Keratinocyte (primary cell): ENCODE data around the gene PIK3CB. TPM values are rescaled to one million over a fixed set of nuclear protein-coding genes. Genes with fewer than 3 reads are reported as not detected.

ENCODE experiments used
- DNase-seq: peaks from one replicate; pipeline ENCODE4 v3.0.0-alpha.2; 2011; ENCODE audit warnings: low read depth, missing footprints, low spot score
- FAIRE-seq: peaks from 2 replicates; lab custom pipeline; 2011; peaks lifted over from hg19 to GRCh38; lab: Jason Lieb, UNC
- H2AFZ ChIP-seq: 2 replicates; pipeline ENCODE4 v1.6.0; 2012; ENCODE audit warnings: low read length, control low read depth, inconsistent platforms; ENCODE audit not compliant: control insufficient read depth
- H3K27ac ChIP-seq: 2 replicates; pipeline ENCODE4 v1.5.1; 2011; ENCODE audit warnings: low read length; ENCODE audit not compliant: control insufficient read depth, insufficient read depth
- H3K27me3 ChIP-seq: 3 replicates; pipeline ENCODE4 v1.6.0; 2011; ENCODE audit warnings: low read length; ENCODE audit not compliant: control insufficient read depth, insufficient read depth; ENCODE audit errors: extremely low read depth
- H3K36me3 ChIP-seq, 2 experiments: 2 replicates in 1 of 2; 3 replicates in 1 of 2; pipeline ENCODE4 v1.5.1; 2011; ENCODE audit warnings: low read length in 2 of 2, mild to moderate bottlenecking in 1 of 2; ENCODE audit not compliant: control insufficient read depth in 2 of 2, insufficient read depth in 2 of 2; ENCODE audit errors: extremely low read depth in 1 of 2
- H3K4me1 ChIP-seq: 3 replicates; pipeline ENCODE4 v1.5.1; 2011; ENCODE audit warnings: low read length; ENCODE audit not compliant: control insufficient read depth, insufficient read depth; ENCODE audit errors: extremely low read depth
- H3K4me2 ChIP-seq: 3 replicates; pipeline ENCODE4 v1.6.0; 2011; ENCODE audit warnings: low read depth, low read length; ENCODE audit not compliant: control insufficient read depth, insufficient read depth; ENCODE audit errors: extremely low read depth
- H3K4me3 ChIP-seq, 3 experiments: fragments of 200-600 bp in 1 of 3; sonication (generic) in 1 of 3; 2 replicates in 2 of 3; 3 replicates in 1 of 3; pipeline ENCODE4 v1.5.1; 2011 to 2016; ENCODE audit warnings: low read length in 3 of 3, mild to moderate bottlenecking in 3 of 3, control low read depth in 2 of 3, inconsistent platforms in 1 of 3, low read depth in 1 of 3, mixed read lengths in 1 of 3, mixed run types in 1 of 3, moderate library complexity in 1 of 3; ENCODE audit not compliant: control insufficient read depth in 2 of 3, insufficient read depth in 2 of 3; ENCODE audit errors: extremely low read depth in 1 of 3
- H3K79me2 ChIP-seq: 2 replicates; pipeline ENCODE4 v1.6.0; 2012; ENCODE audit warnings: low read length; ENCODE audit not compliant: control insufficient read depth, insufficient read depth
- H3K9ac ChIP-seq: 3 replicates; pipeline ENCODE4 v1.6.0; 2011; ENCODE audit warnings: low read length; ENCODE audit not compliant: control insufficient read depth, insufficient read depth; ENCODE audit errors: extremely low read depth
- H3K9me1 ChIP-seq: 3 replicates; pipeline ENCODE4 v1.6.0; 2011; ENCODE audit warnings: low read length; ENCODE audit not compliant: control insufficient read depth, insufficient read depth; ENCODE audit errors: extremely low read depth
- H3K9me3 ChIP-seq: 2 replicates; pipeline ENCODE4 v1.5.1; 2012; ENCODE audit warnings: low read depth, low read length; ENCODE audit not compliant: control insufficient read depth
- H4K20me1 ChIP-seq: 3 replicates; pipeline ENCODE4 v1.6.0; 2011; ENCODE audit warnings: low read length; ENCODE audit not compliant: control insufficient read depth, insufficient read depth; ENCODE audit errors: extremely low read depth
- EZH2 ChIP-seq: IDR thresholded peaks from one replicate; pipeline ENCODE4 v1.6.1; 2012; ENCODE audit warnings: inconsistent platforms, mild to moderate bottlenecking, low read length, moderate library complexity
- dilution Hi-C: fragments of 300-500 bp; cut with MboI; formaldehyde crosslinking; loops from one replicate; pipeline ENCODE4 v1.7.0; 2020; ENCODE audit warnings: low sequenced_read_pairs; ENCODE audit not compliant: extremely low pct_ligation_motif_present
- polyA plus RNA-seq, 5 experiments: library from polyadenylated mRNA; depleted of rRNA in 3 of 5; stranded (reverse) in 3 of 5; stranded (forward) in 1 of 5; unstranded in 1 of 5; fragments of >200 nt; gene quantifications; 1 replicate in 1 of 5; 2 replicates in 3 of 5; 3 replicates in 1 of 5; pipeline versions ENCODE4 v1.2.1 to v1.2.3, GENCODE V29; 2011 to 2012; ENCODE audit warnings: missing spikeins in 2 of 5, low read depth in 1 of 5, low replicate concordance in 1 of 5
- TF ChIP-seq, protein P1 (sequence below), 3 experiments: IDR thresholded peaks in 1 of 3; conservative IDR thresholded peaks in 1 of 3; optimal IDR thresholded peaks in 1 of 3; 2 replicates in 2 of 3; 3 replicates in 1 of 3; pipeline versions ENCODE3 to v1.5.1; 2011; ENCODE audit warnings: low read length in 3 of 3, mild to moderate bottlenecking in 3 of 3, moderate library complexity in 2 of 3, control low read depth in 1 of 3, inconsistent platforms in 1 of 3; ENCODE audit not compliant: insufficient read depth in 2 of 3; ENCODE audit errors: extremely low read depth in 1 of 3

Gene PIK3CB
- polyA plus RNA-seq, 1 donor (not counting 4 experiments of a cell fraction or from before 2014, with no cell fraction given) = 19.9 TPM

DNA sequence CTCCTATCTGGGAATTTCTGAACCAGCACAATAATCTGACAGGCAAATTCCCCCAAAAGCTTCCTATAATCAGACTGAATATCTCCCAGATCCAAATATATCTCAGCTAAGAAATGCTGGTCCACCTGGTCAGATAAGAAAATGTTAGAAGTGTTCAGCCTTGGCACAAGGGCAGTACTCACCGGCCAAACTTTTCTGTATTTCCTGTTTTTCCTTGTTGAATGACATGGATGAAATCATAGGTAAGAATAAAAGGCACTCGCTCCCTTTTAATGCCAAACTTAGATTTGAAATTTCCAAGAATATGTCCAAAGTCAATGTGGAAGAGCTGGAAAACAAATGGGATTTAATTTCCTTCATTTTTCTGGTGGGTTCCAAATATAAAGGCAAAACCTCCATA, 177.2 kb downstream of the PIK3CB start:
- peaks cover 5 to 6% of the 10 kb centered on the region in 2 experiments for H3K36me3 ChIP-seq
- no peaks in the 10 kb centered on the region for H3K9me3 ChIP-seq

DNA sequence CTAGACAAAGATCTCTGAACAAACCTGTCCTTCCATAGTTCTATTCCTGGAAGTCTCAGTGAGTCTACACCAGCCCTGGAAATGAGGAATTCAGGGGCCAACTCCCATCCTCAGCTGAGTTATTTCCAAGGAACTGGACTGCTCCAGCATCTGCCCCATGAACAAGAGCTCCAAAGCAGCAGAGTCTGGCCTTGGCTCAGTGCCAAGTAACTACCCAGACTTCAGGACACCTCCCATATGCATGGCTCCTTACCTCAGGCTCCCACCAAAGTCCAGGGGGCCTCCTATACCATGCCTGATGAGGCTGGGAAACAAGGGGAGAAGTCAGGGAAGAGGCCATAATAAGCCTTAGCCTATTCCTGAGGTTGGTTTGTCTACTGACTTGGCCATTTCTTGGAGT, 181.2 kb downstream of the PIK3CB start:
- Histone ChIP-seq H3K36me3 (peaks cover 5 to 14% of the 10 kb centered on the region in 2 experiments), H3K9me3 (no peaks in the 10 kb centered on the region), H3K4me3 (no peak overlapping the region), H3K27me3 (no peaks in the 10 kb centered on the region), H4K20me1 (no peaks in the 10 kb centered on the region), H3K4me1 (no peaks in the 10 kb centered on the region), H3K27ac (no peak overlapping the region), H3K9ac (no peak overlapping the region), H2AFZ (no peak overlapping the region), H3K9me1 (no peaks in the 10 kb centered on the region), H3K4me2 (no peak overlapping the region), H3K79me2 (no peaks in the 10 kb centered on the region)
- no peak for DNase-seq
- TF ChIP-seq, protein P1, sequence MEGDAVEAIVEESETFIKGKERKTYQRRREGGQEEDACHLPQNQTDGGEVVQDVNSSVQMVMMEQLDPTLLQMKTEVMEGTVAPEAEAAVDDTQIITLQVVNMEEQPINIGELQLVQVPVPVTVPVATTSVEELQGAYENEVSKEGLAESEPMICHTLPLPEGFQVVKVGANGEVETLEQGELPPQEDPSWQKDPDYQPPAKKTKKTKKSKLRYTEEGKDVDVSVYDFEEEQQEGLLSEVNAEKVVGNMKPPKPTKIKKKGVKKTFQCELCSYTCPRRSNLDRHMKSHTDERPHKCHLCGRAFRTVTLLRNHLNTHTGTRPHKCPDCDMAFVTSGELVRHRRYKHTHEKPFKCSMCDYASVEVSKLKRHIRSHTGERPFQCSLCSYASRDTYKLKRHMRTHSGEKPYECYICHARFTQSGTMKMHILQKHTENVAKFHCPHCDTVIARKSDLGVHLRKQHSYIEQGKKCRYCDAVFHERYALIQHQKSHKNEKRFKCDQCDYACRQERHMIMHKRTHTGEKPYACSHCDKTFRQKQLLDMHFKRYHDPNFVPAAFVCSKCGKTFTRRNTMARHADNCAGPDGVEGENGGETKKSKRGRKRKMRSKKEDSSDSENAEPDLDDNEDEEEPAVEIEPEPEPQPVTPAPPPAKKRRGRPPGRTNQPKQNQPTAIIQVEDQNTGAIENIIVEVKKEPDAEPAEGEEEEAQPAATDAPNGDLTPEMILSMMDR (optimal IDR thresholded peaks at IDR 0.05 in 1 of 3, IDR thresholded peaks at IDR 0.05 in 1 of 3, conservative IDR thresholded peaks at IDR 0.05 in 1 of 3; ENCODE audit: extremely low read depth in 1 of 3, insufficient read depth in 2 of 3, low read length in 3 of 3) = no peak
- no peak for TF ChIP-seq EZH2
- dilution Hi-C loops = no loop called here
- FAIRE-seq = no peak

More for the DNA sequence above, 177.2 kb downstream of the PIK3CB start:
- no peaks in the 10 kb centered on the region for H3K9me1 ChIP-seq
- no peak overlapping the region for H3K9ac ChIP-seq
- H3K4me2 ChIP-seq = no peak overlapping the region
- no peaks in the 10 kb centered on the region for H4K20me1 ChIP-seq
- no peak overlapping the region for H3K4me3 ChIP-seq
- TF ChIP-seq, protein P1 (optimal IDR thresholded peaks at IDR 0.05 in 1 of 3, IDR thresholded peaks at IDR 0.05 in 1 of 3, conservative IDR thresholded peaks at IDR 0.05 in 1 of 3; ENCODE audit: extremely low read depth in 1 of 3, insufficient read depth in 2 of 3, low read length in 3 of 3) = no peak
- TF ChIP-seq EZH2 = no peak
- H3K27me3 ChIP-seq = no peaks in the 10 kb centered on the region
- no peak overlapping the region for H3K27ac ChIP-seq
- FAIRE-seq (no peak), DNase-seq (no peak)
- no peaks in the 10 kb centered on the region for H3K4me1 ChIP-seq
- dilution Hi-C loops = no loop called here
- H3K79me2 ChIP-seq = no peaks in the 10 kb centered on the region
- no peak overlapping the region for H2AFZ ChIP-seq
